ENCODE results near the gene EIF5. TPM values are rescaled to one million over a fixed set of nuclear protein-coding genes. Genes with fewer than 3 reads are reported as not detected.

Gene EIF5
- total RNA-seq, 1 experiment from 2014 or later: 356 TPM

DNA sequence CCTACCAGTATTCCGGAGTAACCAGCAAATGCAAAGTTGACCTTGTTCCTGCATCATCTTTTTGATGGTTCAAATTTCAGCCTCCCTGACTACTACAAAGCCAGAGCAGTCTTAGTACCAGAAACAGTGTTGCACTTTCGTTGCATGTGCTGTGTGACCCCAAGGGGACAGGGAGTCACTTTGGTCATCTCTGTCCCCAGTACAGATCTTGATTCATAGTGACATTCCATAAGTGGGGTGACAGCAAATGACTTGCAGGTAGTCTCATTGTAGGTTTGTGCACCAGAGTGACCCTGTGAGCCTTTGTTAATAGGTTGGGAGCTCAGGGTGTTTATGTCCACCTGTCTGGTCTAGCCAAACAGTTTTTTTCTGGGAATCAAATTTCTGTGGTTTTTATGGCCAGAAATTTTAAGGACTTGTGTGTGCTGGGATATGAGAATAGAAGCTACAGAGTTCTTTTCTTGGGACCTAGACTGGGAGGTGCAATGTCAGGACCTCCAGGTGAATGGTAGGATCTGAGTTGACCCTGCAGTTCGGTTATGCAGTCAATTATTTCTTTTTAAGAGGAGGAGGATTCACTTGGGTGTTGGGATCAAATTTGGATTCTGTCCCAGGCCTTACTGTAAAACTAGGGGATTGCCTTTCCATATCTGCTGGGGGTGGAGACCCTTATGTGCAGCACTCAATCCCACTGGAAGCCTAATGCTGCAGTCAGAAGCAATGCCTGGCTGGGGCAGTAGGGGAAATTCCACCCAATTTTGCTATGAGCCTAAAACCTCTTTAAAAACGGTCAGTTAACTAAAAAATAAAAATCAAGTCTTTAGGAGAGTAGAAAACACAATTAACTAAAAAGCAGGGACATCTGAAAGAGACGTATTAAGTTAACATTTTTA lies 10.1 kb downstream of the EIF5 start:
- DNase-seq: no peak
- H3K27ac Mint-ChIP-seq: peak overlapping the region in 2 of 3 experiments; percentile 61 to 76; a peak in 5 of 7 replicates
- no peak overlapping the region for H3K9ac ChIP-seq (ENCODE audit: extremely low read depth, insufficient read length, low read length)
- H2AK5ac ChIP-seq (ENCODE audit: insufficient read length, low read length): no peak overlapping the region
- no peaks in the 10 kb centered on the region; the same call in 1 of the 2 replicates for H3K27me3 Mint-ChIP-seq (ENCODE audit: low read depth)
- no peak overlapping the region for H3K18ac ChIP-seq (ENCODE audit: insufficient read length, low read depth, low read length)
- H4K5ac ChIP-seq (ENCODE audit: insufficient read length, low read depth, low read length): no peak overlapping the region
- peaks cover 40 to 60% (median 58%) of the 10 kb centered on the region in 3 experiments; a peak in 6 of 7 replicates for H3K36me3 Mint-ChIP-seq (ENCODE audit: insufficient read depth in 1 of 3, low read depth in 3 of 3)
- H3K4me2 ChIP-seq (ENCODE audit: insufficient read depth, insufficient read length, low read length): no peak overlapping the region
- no CpG with 5 or more reads among the region's 5 CpGs for WGBS (ENCODE audit: extremely low coverage, insufficient read length, low lambda C conversion rate)
- no peak overlapping the region for H2BK120ac ChIP-seq (ENCODE audit: low read depth, low read length, poor library complexity, severe bottlenecking)
- no peak overlapping the region for H4K8ac ChIP-seq (replicated peaks; ENCODE audit: insufficient read length, low read depth, low read length)
- H3K27ac ChIP-seq (ENCODE audit: insufficient read length, low read depth, low read length): no peak overlapping the region
- TF ChIP-seq, protein P1, sequence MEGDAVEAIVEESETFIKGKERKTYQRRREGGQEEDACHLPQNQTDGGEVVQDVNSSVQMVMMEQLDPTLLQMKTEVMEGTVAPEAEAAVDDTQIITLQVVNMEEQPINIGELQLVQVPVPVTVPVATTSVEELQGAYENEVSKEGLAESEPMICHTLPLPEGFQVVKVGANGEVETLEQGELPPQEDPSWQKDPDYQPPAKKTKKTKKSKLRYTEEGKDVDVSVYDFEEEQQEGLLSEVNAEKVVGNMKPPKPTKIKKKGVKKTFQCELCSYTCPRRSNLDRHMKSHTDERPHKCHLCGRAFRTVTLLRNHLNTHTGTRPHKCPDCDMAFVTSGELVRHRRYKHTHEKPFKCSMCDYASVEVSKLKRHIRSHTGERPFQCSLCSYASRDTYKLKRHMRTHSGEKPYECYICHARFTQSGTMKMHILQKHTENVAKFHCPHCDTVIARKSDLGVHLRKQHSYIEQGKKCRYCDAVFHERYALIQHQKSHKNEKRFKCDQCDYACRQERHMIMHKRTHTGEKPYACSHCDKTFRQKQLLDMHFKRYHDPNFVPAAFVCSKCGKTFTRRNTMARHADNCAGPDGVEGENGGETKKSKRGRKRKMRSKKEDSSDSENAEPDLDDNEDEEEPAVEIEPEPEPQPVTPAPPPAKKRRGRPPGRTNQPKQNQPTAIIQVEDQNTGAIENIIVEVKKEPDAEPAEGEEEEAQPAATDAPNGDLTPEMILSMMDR (conservative IDR thresholded peaks at IDR 0.05): peak; percentile 29; the same call in 2 of the 3 replicates
- no peaks in the 10 kb centered on the region for H3K9me3 Mint-ChIP-seq
- no peak overlapping the region for H2BK5ac ChIP-seq (ENCODE audit: insufficient read length, low read length)
- no peak overlapping the region for H3K4me3 Mint-ChIP-seq
- H3K27me3 ChIP-seq (ENCODE audit: insufficient read depth, low read length): no peaks in the 10 kb centered on the region
- H3K79me2 ChIP-seq (ENCODE audit: insufficient read depth, low read length): no peaks in the 10 kb centered on the region
- no peak overlapping the region for H2AFZ ChIP-seq (ENCODE audit: low read length)
- H2BK12ac ChIP-seq (ENCODE audit: insufficient read length, low read depth, low read length): no peak overlapping the region
- H4K20me1 ChIP-seq (ENCODE audit: control insufficient read depth, insufficient read depth, insufficient read length): no peaks in the 10 kb centered on the region
- H3K79me1 ChIP-seq (ENCODE audit: insufficient read depth, low read depth, low read length, poor library complexity, severe bottlenecking): no peaks in the 10 kb centered on the region
- H4K91ac ChIP-seq (ENCODE audit: insufficient read length, low read depth, low read length): no peak overlapping the region
- H3T11ph ChIP-seq (ENCODE audit: low read length): no peak overlapping the region
- no peak overlapping the region for H2BK15ac ChIP-seq (ENCODE audit: low read depth, low read length)
- no peak overlapping the region for H3K14ac ChIP-seq (ENCODE audit: insufficient read depth, low read length)
- no peak overlapping the region for H3K23ac ChIP-seq (ENCODE audit: insufficient read length, low read depth, low read length)
- H3K4me1 ChIP-seq (ENCODE audit: insufficient read depth, low read length): peaks cover 5% of the 10 kb centered on the region; the same call in 1 of the 2 replicates
- no peak overlapping the region for H2BK20ac ChIP-seq (ENCODE audit: low read depth, low read length, poor library complexity, severe bottlenecking)
- H3K23me2 ChIP-seq (ENCODE audit: insufficient read length, low read depth, low read length, poor library complexity, severe bottlenecking): no peaks in the 10 kb centered on the region
- H3K4me1 Mint-ChIP-seq: peaks cover 15 to 19% of the 10 kb centered on the region in 2 experiments
- H3K4ac ChIP-seq (ENCODE audit: low read depth, low read length): no peak overlapping the region
- no peak overlapping the region for H3K56ac ChIP-seq (ENCODE audit: insufficient read length, low read depth, low read length)
- H3K9me3 ChIP-seq (ENCODE audit: control insufficient read depth, low read depth, low read length): no peaks in the 10 kb centered on the region

Data from H9 (cell line).